Right atrium auricular region (tissue), 2 donors: ENCODE data around the gene SLC10A3. TPM values are rescaled to one million over a fixed set of nuclear protein-coding genes. Genes with fewer than 3 reads are reported as not detected.

Source experiments
- DNase-seq: peaks from one replicate; pipeline ENCODE4 v3.0.0-alpha.2; 2019; ENCODE audit warnings: low spot score
- H3K27ac ChIP-seq, 2 donors: fragments of 200-600 bp; sonication (generic); 1 replicate in 1 of 2; 2 replicates in 1 of 2; pipeline ENCODE4 v1.5.1; 2016 to 2019
- H3K27me3 ChIP-seq, 2 donors: fragments of 200-600 bp; sonication (generic); one replicate each; pipeline versions ENCODE4 v1.5.1 to v1.6.0; 2017 to 2019
- H3K36me3 ChIP-seq: fragments of 200-600 bp; sonication (generic); one replicate; pipeline ENCODE4 v1.5.1; 2016
- H3K4me1 ChIP-seq, 2 donors: fragments of 200-600 bp; sonication (generic); one replicate each; pipeline versions ENCODE4 v1.5.1 to v1.6.0; 2017 to 2019
- H3K4me3 ChIP-seq, 2 donors: fragments of 200-600 bp; sonication (generic); 1 replicate in 1 of 2; 2 replicates in 1 of 2; pipeline ENCODE4 v1.5.1; 2017 to 2019; ENCODE audit warnings: mild to moderate bottlenecking in 1 of 2, moderate library complexity in 1 of 2
- H3K9me3 ChIP-seq, 2 donors: fragments of 200-600 bp; sonication (generic); one replicate each; pipeline ENCODE4 v1.5.1; 2019
- CTCF ChIP-seq, 2 donors: fragments of 200-600 bp; sonication (generic); IDR thresholded peaks; one replicate each; pipeline ENCODE4 v1.5.1; 2019; ENCODE audit warnings: antibody characterized with exemption in 2 of 2
- total RNA-seq, 2 donors: library from RNA; depleted of rRNA; stranded (reverse); fragments of >200 nt; gene quantifications; one replicate each; pipeline ENCODE4 v1.1.0, GENCODE V29; 2016

Gene SLC10A3
- total RNA-seq, 2 donors from 2014 or later: 22.2 to 22.9 TPM

DNA sequence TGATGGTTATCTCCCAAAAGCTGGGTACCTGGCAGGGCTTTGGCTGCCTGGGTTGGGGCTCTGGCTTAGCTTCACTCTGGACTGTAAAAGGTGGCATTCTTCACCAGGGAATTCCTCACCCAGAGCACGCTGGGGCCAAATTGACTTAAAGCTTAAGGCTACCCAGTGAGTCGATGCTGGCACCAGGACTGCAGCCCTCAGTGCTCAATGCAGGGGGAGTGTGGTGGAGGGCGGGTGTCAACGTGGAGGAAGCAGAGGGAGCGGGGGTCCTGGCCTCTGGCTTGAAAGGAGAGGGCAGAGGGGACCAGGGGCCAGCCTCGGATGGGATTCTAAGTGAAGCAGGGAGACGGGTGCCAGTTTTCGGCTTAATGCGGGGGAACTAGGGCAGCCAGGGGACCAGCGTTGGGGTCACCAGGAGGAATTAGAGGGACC is 46.9 kb downstream of the SLC10A3 start:
- Histone ChIP-seq H3K27ac (peak overlapping the region; percentile 89 to 91), H3K4me3 (peak overlapping the region; percentile 24 to 49), H3K4me1 (peaks cover 0 to 19% of the 10 kb centered on the region in 2 donors), H3K9me3 (no peaks in the 10 kb centered on the region), H3K27me3 (no peaks in the 10 kb centered on the region), H3K36me3 (peaks cover 32% of the 10 kb centered on the region)
- DNase-seq: no peak
- no peak for TF ChIP-seq CTCF (IDR thresholded peaks at IDR 0.05)

DNA sequence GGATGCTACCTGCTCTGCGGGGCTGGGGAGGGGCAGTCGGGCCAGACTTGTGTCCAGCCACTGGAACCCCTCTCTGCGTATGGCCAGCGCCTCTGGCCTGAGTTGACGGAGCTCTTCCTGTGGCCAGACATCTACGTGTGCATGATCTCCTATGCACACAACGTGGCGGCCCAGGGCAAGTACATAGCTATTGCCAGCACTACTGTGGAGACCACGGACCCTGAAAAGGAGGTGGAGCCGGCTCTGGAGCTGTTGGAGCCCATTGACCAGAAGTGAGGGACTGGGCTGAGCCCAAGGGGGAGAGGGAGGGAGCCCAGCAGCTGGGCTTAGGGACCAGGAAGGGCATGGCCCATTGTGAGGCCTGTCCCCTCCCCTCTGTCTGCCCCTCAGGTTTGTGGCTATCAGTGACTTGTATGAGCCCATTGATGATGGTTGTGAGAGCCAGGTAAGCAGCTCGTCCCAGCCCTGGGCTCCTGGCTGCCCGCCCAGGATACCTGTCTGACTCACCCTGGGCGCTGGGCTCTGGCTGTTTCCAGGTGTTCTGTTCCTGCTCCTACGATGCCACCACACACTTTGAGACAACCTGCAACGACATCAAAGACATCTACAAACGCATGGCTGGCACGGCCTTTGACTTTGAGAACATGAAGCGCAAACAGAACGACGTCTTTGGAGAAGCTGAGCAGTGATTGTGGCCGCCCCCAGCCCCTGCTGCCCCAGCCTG is 48.3 kb downstream of the SLC10A3 start:
- no peaks in the 10 kb centered on the region for H3K27me3 ChIP-seq
- no peaks in the 10 kb centered on the region for H3K9me3 ChIP-seq
- no peak for TF ChIP-seq CTCF (IDR thresholded peaks at IDR 0.05)
- H3K36me3 ChIP-seq: peaks cover 31% of the 10 kb centered on the region
- H3K27ac ChIP-seq: no peak overlapping the region
- no peak for DNase-seq
- H3K4me3 ChIP-seq: no peak overlapping the region
- peaks cover 0 to 26% of the 10 kb centered on the region in 2 donors for H3K4me1 ChIP-seq

GRCh38 chrX:154441564-154441963 is 48.9 kb downstream of the SLC10A3 start:
- no peak for DNase-seq
- H3K4me1 ChIP-seq: peaks cover 0 to 26% of the 10 kb centered on the region in 2 donors
- no peaks in the 10 kb centered on the region for H3K27me3 ChIP-seq
- no peaks in the 10 kb centered on the region for H3K9me3 ChIP-seq
- H3K36me3 ChIP-seq: peaks cover 31% of the 10 kb centered on the region
- H3K4me3 ChIP-seq: no peak overlapping the region
- no peak overlapping the region for H3K27ac ChIP-seq
- TF ChIP-seq CTCF (IDR thresholded peaks at IDR 0.05): no peak

- H3K36me3 ChIP-seq: peaks cover 31% of the 10 kb centered on the region
- H3K27ac ChIP-seq: no peak overlapping the region
- no peak for TF ChIP-seq CTCF (IDR thresholded peaks at IDR 0.05)
- H3K4me1 ChIP-seq: peaks cover 0 to 26% of the 10 kb centered on the region in 2 donors
- no peak for DNase-seq
- H3K4me3 ChIP-seq: no peak overlapping the region
- H3K27me3 ChIP-seq: no peaks in the 10 kb centered on the region
- H3K9me3 ChIP-seq: no peaks in the 10 kb centered on the region
Observed at GRCh38 chrX:154440623-154441357, 49.6 kb downstream of the SLC10A3 start.

DNA sequence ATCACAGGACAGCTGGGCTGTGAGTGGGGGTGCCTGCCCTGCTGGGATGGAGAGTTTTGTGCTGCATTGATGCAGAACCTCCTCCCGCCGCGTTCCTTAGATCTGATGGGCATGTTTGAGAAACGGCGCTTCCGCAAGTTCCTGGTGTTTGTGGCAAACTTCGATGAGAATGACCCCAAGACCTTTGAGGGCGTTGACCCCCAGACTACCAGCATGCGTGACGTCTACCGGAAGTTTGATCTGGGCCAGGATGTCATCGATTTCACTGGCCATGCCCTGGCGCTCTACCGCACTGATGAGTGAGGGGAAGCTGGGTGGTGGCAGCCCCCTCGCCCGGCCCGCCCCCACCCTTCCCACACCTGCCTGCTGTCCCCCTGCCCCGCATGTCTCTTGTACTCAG is 50.6 kb downstream of the SLC10A3 start:
- H3K36me3 ChIP-seq: peaks cover 31% of the 10 kb centered on the region
- no peaks in the 10 kb centered on the region for H3K27me3 ChIP-seq
- H3K27ac ChIP-seq: no peak overlapping the region
- no peak overlapping the region for H3K4me3 ChIP-seq
- no peak for TF ChIP-seq CTCF (IDR thresholded peaks at IDR 0.05)
- no peak for DNase-seq
- H3K9me3 ChIP-seq: no peaks in the 10 kb centered on the region
- H3K4me1 ChIP-seq: peaks cover 0 to 22% of the 10 kb centered on the region in 2 donors
